Loucy (cell line): ENCODE measurements around the gene STRN4.
"Not testable (repeated sequence)": the region's sequence is repeated elsewhere in the genome, so short reads cannot be mapped to it uniquely, and the experiment has no call there.

Experiments used
- H2AFZ ChIP-seq: fragments of 200-600 bp; sonication (generic); 2 replicates; pipeline ENCODE4 v1.6.0; 2016; ENCODE audit warnings: antibody characterized with exemption, mild to moderate bottlenecking, low read length, moderate library complexity
- H3F3A ChIP-seq: fragments of 200-600 bp; 2 replicates; pipeline ENCODE4 v1.6.0; 2016; ENCODE audit warnings: antibody characterized with exemption, low read depth, mild to moderate bottlenecking
- H3K27me3 ChIP-seq: fragments of 200-600 bp; sonication (generic); 2 replicates; pipeline ENCODE4 v1.6.1; 2014; ENCODE audit warnings: low read length, mild to moderate bottlenecking; ENCODE audit not compliant: insufficient read depth, poor library complexity, severe bottlenecking
- H3K36me3 ChIP-seq: fragments of 200-600 bp; sonication (generic); 2 replicates; pipeline ENCODE4 v1.6.1; 2016; ENCODE audit warnings: low read length; ENCODE audit not compliant: insufficient read depth
- H3K4me1 ChIP-seq: fragments of 200-600 bp; sonication (generic); 2 replicates; pipeline ENCODE4 v1.5.1; 2014; ENCODE audit warnings: low read length, mild to moderate bottlenecking; ENCODE audit not compliant: insufficient read depth, poor library complexity, severe bottlenecking
- H3K4me2 ChIP-seq: fragments of 200-600 bp; sonication (generic); 2 replicates; pipeline ENCODE4 v1.6.0; 2014; ENCODE audit warnings: antibody characterized with exemption, low read length, low read depth, mild to moderate bottlenecking; ENCODE audit not compliant: poor library complexity, severe bottlenecking
- H3K4me3 ChIP-seq: fragments of 200-600 bp; sonication (generic); 2 replicates; pipeline ENCODE4 v1.5.1; 2014; ENCODE audit warnings: low read length, mild to moderate bottlenecking, mixed read lengths; ENCODE audit not compliant: poor library complexity, severe bottlenecking
- H3K79me2 ChIP-seq: fragments of 200-600 bp; sonication (generic); 2 replicates; pipeline ENCODE4 v1.6.1; 2014; ENCODE audit warnings: low read length; ENCODE audit not compliant: insufficient read depth
- H3K9ac ChIP-seq: fragments of 200-600 bp; sonication (generic); 2 replicates; pipeline ENCODE4 v1.6.0; 2014; ENCODE audit warnings: mild to moderate bottlenecking, low read depth, low read length, moderate library complexity; ENCODE audit not compliant: poor library complexity, severe bottlenecking
- H3K9me2 ChIP-seq: fragments of 200-600 bp; sonication (generic); replicated peaks from 2 replicates; pipeline ENCODE4 v1.6.1; 2016; ENCODE audit warnings: low read depth, low read length, mixed read lengths
- H3K9me3 ChIP-seq: fragments of 200-600 bp; sonication (generic); 2 replicates; pipeline ENCODE4 v1.6.1; 2014; ENCODE audit warnings: mild to moderate bottlenecking, antibody characterized with exemption, low read length, low read depth; ENCODE audit not compliant: insufficient read depth
- H4K20me1 ChIP-seq: fragments of 200-600 bp; sonication (generic); 2 replicates; pipeline ENCODE4 v1.6.0; 2014; ENCODE audit warnings: antibody characterized with exemption, low read length, mild to moderate bottlenecking; ENCODE audit not compliant: insufficient read depth, poor library complexity, severe bottlenecking
- CTCF ChIP-seq: fragments of 200-600 bp; sonication (generic); conservative IDR thresholded peaks from 2 replicates; pipeline ENCODE4 v1.5.1; 2014; ENCODE audit warnings: mild to moderate bottlenecking, antibody characterized with exemption, low read length
- EZH2phosphoT487 ChIP-seq: fragments of 200-600 bp; IDR thresholded peaks from 2 replicates; pipeline ENCODE4 v1.6.1; 2018; ENCODE audit warnings: antibody characterized with exemption, mild to moderate bottlenecking, moderate library complexity, borderline replicate concordance

The STRN4 gene

GRCh38 chr19:46761418-46761831, 15.2 kb upstream of the STRN4 start:
- H3K4me1 ChIP-seq = peaks cover 12% of the 10 kb centered on the region
- no peaks in the 10 kb centered on the region for H3K9me3 ChIP-seq
- no peaks in the 10 kb centered on the region for H3K79me2 ChIP-seq
- no peaks in the 10 kb centered on the region for H3K36me3 ChIP-seq
- no peak overlapping the region for H2AFZ ChIP-seq
- H3F3A ChIP-seq = no peaks in the 10 kb centered on the region
- no peak overlapping the region for H3K4me2 ChIP-seq
- H3K4me3 ChIP-seq = no peak overlapping the region
- no peaks in the 10 kb centered on the region for H3K27me3 ChIP-seq
- H4K20me1 ChIP-seq = no peaks in the 10 kb centered on the region
- no peak overlapping the region for H3K9ac ChIP-seq
- H3K9me2 ChIP-seq = no peaks in the 10 kb centered on the region
- TF ChIP-seq EZH2phosphoT487 = no peak
- TF ChIP-seq CTCF = no peak

- not testable (repeated sequence) for H3K79me2 ChIP-seq, H3F3A ChIP-seq, H3K9me3 ChIP-seq, H3K4me2 ChIP-seq, H4K20me1 ChIP-seq, H3K9me2 ChIP-seq, H2AFZ ChIP-seq, H3K4me3 ChIP-seq, H3K27me3 ChIP-seq, H3K9ac ChIP-seq, H3K36me3 ChIP-seq
- peaks cover 12% of the 10 kb centered on the region for H3K4me1 ChIP-seq
Observed at GRCh38 chr19:46760897-46761296, 14.6 kb upstream of the STRN4 start.

GRCh38 chr19:46760363-46760762, 14.1 kb upstream of the STRN4 start:
- H3K4me2 ChIP-seq = no peak overlapping the region
- no peak overlapping the region for H3K4me3 ChIP-seq
- no peaks in the 10 kb centered on the region for H4K20me1 ChIP-seq
- H3K9me3 ChIP-seq = no peaks in the 10 kb centered on the region
- TF ChIP-seq CTCF (no peak), EZH2phosphoT487 (no peak)
- H3K79me2 ChIP-seq = no peaks in the 10 kb centered on the region
- no peaks in the 10 kb centered on the region for H3K27me3 ChIP-seq
- H3K9ac ChIP-seq = no peak overlapping the region
- H3K36me3 ChIP-seq = no peaks in the 10 kb centered on the region
- no peaks in the 10 kb centered on the region for H3F3A ChIP-seq
- H3K9me2 ChIP-seq = no peaks in the 10 kb centered on the region
- peaks cover 10% of the 10 kb centered on the region for H3K4me1 ChIP-seq
- no peak overlapping the region for H2AFZ ChIP-seq

GRCh38 chr19:46759817-46760333, 13.6 kb upstream of the STRN4 start:
- H3K4me1 ChIP-seq = peaks cover 5% of the 10 kb centered on the region
- no peak for TF ChIP-seq CTCF
- TF ChIP-seq EZH2phosphoT487 = no peak
- no peak overlapping the region for H3K9ac ChIP-seq

More at GRCh38 chr19:46759817-46760333, 13.6 kb upstream of the STRN4 start:
- no peak overlapping the region for H3K4me2 ChIP-seq
- no peaks in the 10 kb centered on the region for H3K79me2 ChIP-seq
- no peaks in the 10 kb centered on the region for H3K36me3 ChIP-seq
- no peaks in the 10 kb centered on the region for H4K20me1 ChIP-seq
- no peaks in the 10 kb centered on the region for H3K9me2 ChIP-seq
- no peaks in the 10 kb centered on the region for H3K9me3 ChIP-seq
- H2AFZ ChIP-seq = no peak overlapping the region
- no peaks in the 10 kb centered on the region for H3K27me3 ChIP-seq
- no peaks in the 10 kb centered on the region for H3F3A ChIP-seq
- no peak overlapping the region for H3K4me3 ChIP-seq
